ENCODE results near the gene LRP1B. TPM values are rescaled to one million over a fixed set of nuclear protein-coding genes. Genes with fewer than 3 reads are reported as not detected.

LRP1B gene
- total RNA-seq, 4 donors from 2014 or later: 3.3 to 11.1 (median 4.6) TPM

GRCh38 chr2:141482697-141483096, 648.1 kb downstream of the LRP1B start:
- ATAC-seq (no peak), DNase-seq (no peak)
- no peaks in the 10 kb centered on the region for H3K36me3 ChIP-seq
- TF ChIP-seq CTCF (IDR thresholded peaks at IDR 0.05 in 4 of 5, conservative IDR thresholded peaks at IDR 0.05 in 1 of 5) (no peak), POLR2A (IDR thresholded peaks at IDR 0.05) (no peak)
- H3K4me1 ChIP-seq: no peaks in the 10 kb centered on the region
- no peaks in the 10 kb centered on the region for H3K9me3 ChIP-seq
- intact Hi-C loops (cut with DNase I; ENCODE audit: low total_unique reads) (no loop called here), in situ Hi-C loops (cut with MboI; ENCODE audit: low sequenced_read_pairs in 4 of 4) (no loop called here)
- H3K27ac ChIP-seq: no peak overlapping the region
- H3K4me3 ChIP-seq: no peak overlapping the region
- no peaks in the 10 kb centered on the region for H3K27me3 ChIP-seq

GRCh38 chr2:141475801-141476200, 655.0 kb downstream of the LRP1B start:
- Histone ChIP-seq H3K9me3 (no peaks in the 10 kb centered on the region), H3K4me3 (no peak overlapping the region), H3K36me3 (no peaks in the 10 kb centered on the region), H3K27me3 (no peaks in the 10 kb centered on the region), H3K4me1 (no peaks in the 10 kb centered on the region), H3K27ac (no peak overlapping the region)
- DNase-seq (no peak), ATAC-seq (no peak)
- intact Hi-C loops (cut with DNase I; ENCODE audit: low total_unique reads): no loop called here
- in situ Hi-C loops (cut with MboI; ENCODE audit: low sequenced_read_pairs in 4 of 4): no loop called here
- TF ChIP-seq POLR2A (IDR thresholded peaks at IDR 0.05): no peak
- TF ChIP-seq CTCF (IDR thresholded peaks at IDR 0.05 in 4 of 5, conservative IDR thresholded peaks at IDR 0.05 in 1 of 5): no peak

- DNase-seq (no peak), ATAC-seq (no peak)
- intact Hi-C loops (cut with DNase I; ENCODE audit: low total_unique reads): no loop called here
These were observed 662.1 kb downstream of the LRP1B start for GRCh38 chr2:141468761-141469160.

GRCh38 chr2:141467331-141467730, 663.5 kb downstream of the LRP1B start:
- H3K27ac ChIP-seq: no peak overlapping the region
- no peak for DNase-seq
- no peak for TF ChIP-seq CTCF (IDR thresholded peaks at IDR 0.05 in 4 of 5, conservative IDR thresholded peaks at IDR 0.05 in 1 of 5)
- no peak for TF ChIP-seq POLR2A (IDR thresholded peaks at IDR 0.05)
- no peak for ATAC-seq
- H3K9me3 ChIP-seq: no peaks in the 10 kb centered on the region
- H3K4me3 ChIP-seq: no peak overlapping the region
- in situ Hi-C loops (cut with MboI; ENCODE audit: low sequenced_read_pairs in 4 of 4) (no loop called here), intact Hi-C loops (cut with DNase I; ENCODE audit: low total_unique reads) (no loop called here)
- no peaks in the 10 kb centered on the region for H3K36me3 ChIP-seq
- H3K4me1 ChIP-seq: no peaks in the 10 kb centered on the region
- no peaks in the 10 kb centered on the region for H3K27me3 ChIP-seq

More at GRCh38 chr2:141468761-141469160, 662.1 kb downstream of the LRP1B start:
- H3K36me3 ChIP-seq: no peaks in the 10 kb centered on the region
- no peaks in the 10 kb centered on the region for H3K9me3 ChIP-seq
- H3K27ac ChIP-seq: no peak overlapping the region
- H3K4me3 ChIP-seq: no peak overlapping the region
- H3K4me1 ChIP-seq: no peaks in the 10 kb centered on the region
- in situ Hi-C loops (cut with MboI; ENCODE audit: low sequenced_read_pairs in 4 of 4): no loop called here
- TF ChIP-seq CTCF (IDR thresholded peaks at IDR 0.05 in 4 of 5, conservative IDR thresholded peaks at IDR 0.05 in 1 of 5) (no peak), POLR2A (IDR thresholded peaks at IDR 0.05) (no peak)
- H3K27me3 ChIP-seq: no peaks in the 10 kb centered on the region

GRCh38 chr2:141464995-141465394, 665.8 kb downstream of the LRP1B start:
- Histone ChIP-seq H3K27me3 (no peaks in the 10 kb centered on the region), H3K36me3 (no peaks in the 10 kb centered on the region), H3K4me1 (no peaks in the 10 kb centered on the region), H3K4me3 (no peak overlapping the region), H3K27ac (no peak overlapping the region), H3K9me3 (no peaks in the 10 kb centered on the region)
- ATAC-seq (no peak), DNase-seq (no peak)
- TF ChIP-seq CTCF (IDR thresholded peaks at IDR 0.05 in 4 of 5, conservative IDR thresholded peaks at IDR 0.05 in 1 of 5) (no peak), POLR2A (IDR thresholded peaks at IDR 0.05) (no peak)
- in situ Hi-C loops (cut with MboI; ENCODE audit: low sequenced_read_pairs in 4 of 4) (no loop called here), intact Hi-C loops (cut with DNase I; ENCODE audit: low total_unique reads) (no loop called here)
